ENCODE measurements around the gene KLHL17.

DNA sequence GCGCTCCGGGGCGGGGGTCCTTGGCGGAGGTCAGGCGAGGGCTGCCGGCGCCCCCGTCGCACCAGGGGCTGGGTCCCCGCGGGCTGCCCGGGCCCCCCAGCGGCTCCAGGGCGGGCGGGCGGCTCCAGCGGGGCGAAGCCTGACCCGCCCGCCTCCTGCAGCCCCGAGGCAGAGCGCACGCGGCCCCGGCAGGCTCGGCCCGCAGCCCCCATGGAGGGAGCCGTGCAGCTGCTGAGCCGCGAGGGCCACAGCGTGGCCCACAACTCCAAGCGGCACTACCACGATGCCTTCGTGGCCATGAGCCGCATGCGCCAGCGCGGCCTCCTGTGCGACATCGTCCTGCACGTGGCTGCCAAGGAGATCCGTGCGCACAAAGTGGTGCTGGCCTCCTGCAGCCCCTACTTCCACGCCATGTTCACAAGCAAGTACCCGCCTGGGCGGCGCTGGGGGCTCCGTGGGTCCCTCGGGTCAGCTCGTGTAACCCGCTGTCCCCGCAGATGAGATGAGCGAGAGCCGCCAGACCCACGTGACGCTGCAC is 817 bp downstream of the KLHL17 start:
- TF ChIP-seq, protein P1, sequence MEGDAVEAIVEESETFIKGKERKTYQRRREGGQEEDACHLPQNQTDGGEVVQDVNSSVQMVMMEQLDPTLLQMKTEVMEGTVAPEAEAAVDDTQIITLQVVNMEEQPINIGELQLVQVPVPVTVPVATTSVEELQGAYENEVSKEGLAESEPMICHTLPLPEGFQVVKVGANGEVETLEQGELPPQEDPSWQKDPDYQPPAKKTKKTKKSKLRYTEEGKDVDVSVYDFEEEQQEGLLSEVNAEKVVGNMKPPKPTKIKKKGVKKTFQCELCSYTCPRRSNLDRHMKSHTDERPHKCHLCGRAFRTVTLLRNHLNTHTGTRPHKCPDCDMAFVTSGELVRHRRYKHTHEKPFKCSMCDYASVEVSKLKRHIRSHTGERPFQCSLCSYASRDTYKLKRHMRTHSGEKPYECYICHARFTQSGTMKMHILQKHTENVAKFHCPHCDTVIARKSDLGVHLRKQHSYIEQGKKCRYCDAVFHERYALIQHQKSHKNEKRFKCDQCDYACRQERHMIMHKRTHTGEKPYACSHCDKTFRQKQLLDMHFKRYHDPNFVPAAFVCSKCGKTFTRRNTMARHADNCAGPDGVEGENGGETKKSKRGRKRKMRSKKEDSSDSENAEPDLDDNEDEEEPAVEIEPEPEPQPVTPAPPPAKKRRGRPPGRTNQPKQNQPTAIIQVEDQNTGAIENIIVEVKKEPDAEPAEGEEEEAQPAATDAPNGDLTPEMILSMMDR (IDR thresholded peaks at IDR 0.05), result no peak
- no peak for TF ChIP-seq POLR2A (IDR thresholded peaks at IDR 0.05)

All from prostate gland (tissue), 2 donors.